ENCODE measurements around the gene AMBN. TPM values are rescaled to one million over a fixed set of nuclear protein-coding genes. Genes with fewer than 3 reads are reported as not detected.
"Not testable (repeated sequence)": the region's sequence is repeated elsewhere in the genome, so short reads cannot be mapped to it uniquely, and the experiment has no call there.

The AMBN gene
- total RNA-seq, 1 donor from 2014 or later: not detected

DNA sequence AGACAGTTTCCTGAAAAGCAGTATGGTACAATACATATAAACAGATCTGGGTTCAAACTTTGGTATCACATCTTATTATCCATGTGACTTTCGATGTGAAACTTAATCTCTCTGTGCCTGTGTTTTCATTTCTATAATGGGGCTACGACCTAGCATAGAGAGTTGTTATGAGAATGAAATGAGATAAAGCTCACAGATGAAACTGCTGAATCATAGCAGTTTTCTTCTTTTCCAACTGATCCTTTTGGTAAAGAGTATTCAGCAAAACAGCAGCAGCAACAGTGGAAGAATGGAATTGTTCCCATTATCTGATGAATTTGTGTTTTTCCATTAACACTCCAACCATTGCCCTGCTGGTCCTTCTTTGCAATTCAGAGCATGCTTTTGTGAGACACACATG, 16.3 kb downstream of the AMBN start:
- no peak for DNase-seq (ENCODE audit: low read depth)

DNA sequence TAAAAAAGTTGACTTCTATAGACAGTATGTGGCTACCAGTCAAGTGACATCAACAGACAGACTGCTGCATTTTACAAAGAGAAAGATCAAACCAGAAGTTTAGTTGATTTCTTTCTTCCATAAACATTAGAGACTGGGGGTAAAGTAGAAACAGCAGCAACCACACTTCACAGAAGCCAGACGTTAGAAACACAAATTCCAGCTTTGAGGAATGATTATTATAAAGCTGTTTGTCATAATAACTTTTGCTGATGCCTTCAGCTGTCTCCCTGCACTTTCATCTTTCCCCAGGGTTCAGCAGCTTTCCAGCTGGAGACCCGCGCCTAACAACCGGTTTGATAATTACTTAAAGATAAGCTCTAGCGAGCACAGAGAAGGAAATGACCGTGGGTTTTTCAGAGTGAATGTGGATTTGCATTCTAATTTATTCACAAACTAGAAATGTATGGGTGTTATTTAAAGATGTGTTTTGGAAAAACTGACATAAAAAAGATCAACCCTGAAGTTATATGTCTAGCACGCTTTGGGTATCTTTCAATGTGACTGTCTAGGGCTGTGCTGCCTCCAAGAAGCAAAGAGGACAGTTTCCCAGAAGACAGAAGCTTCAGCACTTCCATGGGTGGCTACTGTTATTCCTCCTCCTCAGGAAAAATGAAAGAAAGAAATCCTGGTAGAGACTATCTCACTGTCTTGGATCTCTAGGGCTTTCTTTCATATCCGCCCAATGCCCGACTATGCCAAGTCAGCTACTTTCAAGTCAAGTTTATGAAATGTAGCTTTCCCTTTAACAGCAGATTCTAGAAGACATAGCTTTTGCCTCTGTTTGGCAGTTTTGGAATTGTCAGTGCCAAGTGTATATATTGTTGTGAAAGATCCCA, 21.5 kb downstream of the AMBN start:
- DNase-seq (ENCODE audit: low read depth): no peak

DNA sequence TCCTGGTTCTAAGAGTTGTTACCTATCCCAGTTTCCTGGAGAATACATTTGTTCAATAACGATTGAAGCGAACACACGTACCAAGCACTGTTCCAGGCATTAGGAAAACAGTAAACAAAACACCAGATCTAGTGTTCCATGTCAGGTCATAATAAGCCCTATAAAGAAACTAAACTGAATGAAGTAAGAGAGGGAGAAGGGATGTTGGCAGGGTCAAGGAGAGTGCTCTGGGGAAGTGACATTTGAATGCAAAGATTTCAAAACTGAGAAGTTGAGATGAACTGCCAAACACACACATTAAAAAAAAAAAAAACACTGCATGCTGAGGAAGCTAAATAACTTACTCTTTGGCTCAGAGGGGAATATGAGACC, 22.1 kb downstream of the AMBN start:
- no peak for DNase-seq (ENCODE audit: low read depth)

DNA sequence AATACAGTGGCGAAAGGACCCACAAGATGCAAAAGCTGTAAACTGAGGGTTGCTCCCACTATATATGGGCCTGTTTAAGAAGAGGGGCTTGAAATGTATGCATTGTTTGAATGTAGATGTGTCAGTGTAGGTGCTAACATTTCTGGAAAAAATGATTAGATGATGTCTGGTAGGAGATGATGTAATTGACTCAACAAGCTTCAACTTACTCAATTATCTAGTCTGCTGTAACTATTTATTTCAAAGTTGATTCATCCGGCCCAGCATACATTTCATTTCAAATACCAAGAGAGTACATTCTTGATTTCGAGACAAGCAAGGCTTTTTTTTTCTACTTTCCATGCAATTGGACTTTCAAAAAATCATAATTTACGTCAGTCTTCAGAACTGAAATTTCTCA, 27.2 kb downstream of the AMBN start:
- no peak for DNase-seq (ENCODE audit: low read depth)

DNA sequence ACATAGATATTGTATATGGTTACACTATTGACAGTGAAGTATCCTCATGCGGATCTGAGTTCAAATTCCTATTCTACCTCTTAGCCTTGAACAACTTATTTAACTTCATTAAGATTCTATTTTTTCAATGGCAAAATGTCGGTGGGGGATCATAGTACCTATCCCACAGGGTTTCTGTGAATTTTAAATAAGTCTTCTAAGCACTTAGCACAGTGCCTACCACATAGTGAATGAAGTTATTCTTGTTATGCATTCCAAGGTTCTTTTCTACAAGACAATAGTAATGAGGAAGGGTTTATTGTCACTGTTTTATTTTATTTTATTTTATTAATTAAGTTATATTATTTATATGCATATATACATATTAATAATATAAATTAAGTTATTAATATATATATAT, 27.7 kb downstream of the AMBN start:
- DNase-seq (ENCODE audit: low read depth): no peak

DNA sequence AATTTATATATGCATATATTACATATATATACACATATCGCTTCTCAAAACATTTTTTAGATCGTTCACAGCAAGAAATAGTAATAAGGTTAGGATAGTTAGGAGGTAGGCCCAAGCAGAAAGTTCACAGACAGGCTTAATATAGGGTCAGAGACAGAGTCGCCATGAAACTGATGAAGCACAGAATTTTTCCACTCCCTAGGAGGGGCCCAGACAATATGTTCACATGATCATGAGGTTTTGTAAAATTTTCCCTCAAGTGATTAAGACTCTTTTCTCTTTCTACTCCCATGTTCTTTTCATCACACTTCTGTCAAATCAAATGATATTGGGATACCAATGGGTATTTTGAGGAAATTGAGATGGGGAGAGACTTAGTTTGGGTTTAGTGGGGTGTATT, 31.3 kb downstream of the AMBN start:
- no peak for DNase-seq (ENCODE audit: low read depth)

DNA sequence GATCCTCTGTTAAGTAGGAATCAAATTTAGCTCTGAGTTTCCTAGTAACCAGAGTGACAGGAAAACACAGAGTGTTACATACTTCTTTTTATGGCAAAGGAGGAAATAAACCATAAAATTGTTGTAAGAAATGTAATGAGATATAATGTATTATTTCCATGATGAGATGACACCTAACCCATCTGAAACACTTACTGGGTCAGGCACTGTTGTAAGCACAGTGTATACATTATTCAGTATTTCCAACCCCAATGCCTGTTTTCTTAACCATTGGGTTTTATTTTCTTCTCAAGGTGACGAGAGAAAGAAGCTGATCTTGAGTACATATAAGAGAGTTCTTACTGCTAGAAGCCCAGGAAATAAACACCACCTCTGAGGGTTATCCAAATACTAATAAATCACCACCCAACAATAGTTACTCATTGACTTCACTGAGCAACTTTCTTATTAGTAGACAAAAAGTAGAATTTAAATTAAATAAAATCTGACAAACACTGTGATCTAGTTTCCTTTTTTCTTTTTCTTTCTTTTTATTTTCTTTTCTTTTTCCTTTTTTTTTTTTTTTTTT, 32.3 kb downstream of the AMBN start:
- DNase-seq (ENCODE audit: low read depth): no peak

DNA sequence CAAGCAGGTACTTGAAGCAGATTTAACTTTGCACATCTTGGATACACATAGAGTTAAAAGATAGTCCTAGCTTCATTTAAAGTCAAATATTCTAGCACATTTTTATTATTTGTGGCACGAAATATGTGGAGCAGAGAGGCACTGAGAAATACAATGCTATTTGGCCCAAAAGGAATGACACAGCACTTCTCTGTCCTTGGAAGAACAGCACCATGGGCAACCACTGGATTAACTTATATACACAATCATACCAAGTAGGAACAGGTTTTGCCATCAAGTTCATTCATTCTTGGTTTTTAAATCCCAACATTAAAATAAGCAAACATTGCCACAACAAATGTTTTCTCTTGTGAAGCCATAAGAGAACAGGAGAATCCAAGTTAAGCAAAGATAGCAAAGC, 35.6 kb downstream of the AMBN start:
- peak; percentile 17 for DNase-seq (ENCODE audit: low read depth)

DNA sequence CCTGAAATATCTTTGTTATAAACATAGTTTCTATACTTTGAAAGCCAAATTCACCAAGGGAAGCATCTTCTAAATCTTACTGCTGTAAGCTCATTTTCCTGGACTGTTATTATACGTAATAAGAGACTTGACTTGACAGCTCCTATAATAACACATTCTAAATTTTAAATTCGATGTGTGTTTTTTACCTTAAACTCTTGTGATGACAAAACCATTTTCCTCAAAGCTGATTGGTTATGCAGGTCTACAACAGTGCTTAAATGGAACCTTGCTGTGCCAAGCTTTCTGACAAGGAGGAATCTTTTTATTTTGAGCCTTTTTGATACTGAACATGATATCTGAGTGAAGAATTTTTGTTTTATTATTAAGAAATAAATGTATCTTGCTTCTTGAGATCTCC, 36.4 kb downstream of the AMBN start, which contains the start of gene ENAM:
ENAM (plus strand) TSS at position 301 of the 400 bp plus-strand sequence. CDS start 757 bp downstream, outside the sequence.
- no peak for DNase-seq (ENCODE audit: low read depth)

DNA sequence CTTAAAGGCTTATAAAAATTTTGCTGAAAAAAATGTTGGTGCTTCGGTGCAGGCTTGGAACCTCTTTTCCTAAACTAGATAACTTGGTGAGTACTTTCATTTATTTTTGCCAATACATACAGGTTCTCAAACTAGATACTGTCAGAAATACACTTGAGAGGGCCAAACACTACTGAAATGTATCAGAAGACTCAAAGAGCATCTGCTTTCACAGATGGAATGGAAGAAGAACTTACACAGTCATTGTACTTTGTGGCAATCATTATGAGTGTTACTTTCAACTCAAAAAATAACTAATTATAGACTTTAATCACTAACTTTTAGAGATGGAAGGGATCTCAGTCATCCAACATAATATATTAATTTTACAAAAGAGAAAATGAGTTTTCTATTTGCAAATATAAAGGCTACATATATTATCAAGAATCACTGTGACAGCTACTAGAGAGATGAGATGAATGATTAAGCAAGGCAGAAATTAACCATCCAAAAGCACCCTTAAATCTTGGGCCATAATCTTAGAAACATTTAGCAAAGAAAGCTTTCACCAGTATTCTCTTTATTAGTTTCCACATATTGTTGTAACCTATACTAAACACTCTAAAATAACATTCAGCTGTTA, 37.5 kb downstream of the AMBN start:
- DNase-seq (ENCODE audit: low read depth): no peak

DNA sequence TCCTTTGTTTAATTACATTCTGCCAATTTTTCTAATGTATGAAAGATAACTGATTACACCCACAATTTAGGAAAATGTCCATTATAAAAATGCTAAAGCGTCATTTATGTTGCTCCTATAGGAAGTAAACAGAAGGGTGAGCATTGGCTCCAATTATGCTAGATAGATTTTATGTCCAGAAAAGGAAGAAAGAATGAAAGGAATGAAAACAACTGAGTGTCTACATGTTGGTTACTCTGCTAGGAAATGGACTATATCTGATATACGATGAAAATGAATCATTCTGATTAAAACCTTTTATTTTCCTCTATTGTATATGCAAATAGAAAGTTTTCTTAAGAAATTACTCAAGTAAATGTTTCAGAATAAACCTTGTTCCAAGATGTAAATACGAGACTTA, 38.1 kb downstream of the AMBN start:
- no peak for DNase-seq (ENCODE audit: low read depth)

DNA sequence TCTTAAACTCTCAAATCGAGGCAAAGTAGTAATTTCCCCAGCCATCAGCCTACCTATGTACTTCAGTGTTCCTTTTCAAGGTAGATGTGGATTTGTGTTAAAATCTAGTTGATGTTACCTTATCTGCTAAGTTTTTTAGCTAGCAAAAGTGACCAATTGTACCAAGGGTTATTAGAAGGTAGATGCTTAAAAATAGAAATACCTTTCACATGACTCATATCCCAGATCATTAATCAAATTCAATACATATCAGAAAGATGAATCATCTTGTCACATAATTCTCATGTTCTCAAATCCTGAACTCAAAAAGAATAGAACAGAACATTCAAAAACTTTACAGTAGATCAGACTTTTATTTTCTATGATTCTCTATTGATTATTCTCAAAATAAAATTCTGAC, 40.0 kb downstream of the AMBN start:
- no peak for DNase-seq (ENCODE audit: low read depth)

DNA sequence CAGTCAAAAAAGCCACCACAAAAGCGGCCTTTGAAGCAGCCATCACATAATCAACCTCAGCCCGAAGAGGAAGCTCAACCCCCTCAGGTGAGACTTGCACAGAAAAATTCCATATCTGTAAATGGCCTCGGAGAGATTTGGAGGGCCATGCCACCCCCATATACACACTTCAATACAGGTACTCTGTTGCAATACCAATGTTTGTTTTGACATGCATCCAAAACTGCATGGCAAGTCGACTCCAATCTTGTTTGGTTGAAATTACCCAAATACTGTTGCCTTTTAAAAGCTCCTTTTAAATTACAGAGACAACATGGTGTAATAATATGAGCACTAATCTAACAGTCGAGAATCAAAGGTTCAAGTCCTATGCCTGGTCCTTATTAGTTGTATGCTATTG, 42.4 kb downstream of the AMBN start:
- DNase-seq (ENCODE audit: low read depth): no peak

DNA sequence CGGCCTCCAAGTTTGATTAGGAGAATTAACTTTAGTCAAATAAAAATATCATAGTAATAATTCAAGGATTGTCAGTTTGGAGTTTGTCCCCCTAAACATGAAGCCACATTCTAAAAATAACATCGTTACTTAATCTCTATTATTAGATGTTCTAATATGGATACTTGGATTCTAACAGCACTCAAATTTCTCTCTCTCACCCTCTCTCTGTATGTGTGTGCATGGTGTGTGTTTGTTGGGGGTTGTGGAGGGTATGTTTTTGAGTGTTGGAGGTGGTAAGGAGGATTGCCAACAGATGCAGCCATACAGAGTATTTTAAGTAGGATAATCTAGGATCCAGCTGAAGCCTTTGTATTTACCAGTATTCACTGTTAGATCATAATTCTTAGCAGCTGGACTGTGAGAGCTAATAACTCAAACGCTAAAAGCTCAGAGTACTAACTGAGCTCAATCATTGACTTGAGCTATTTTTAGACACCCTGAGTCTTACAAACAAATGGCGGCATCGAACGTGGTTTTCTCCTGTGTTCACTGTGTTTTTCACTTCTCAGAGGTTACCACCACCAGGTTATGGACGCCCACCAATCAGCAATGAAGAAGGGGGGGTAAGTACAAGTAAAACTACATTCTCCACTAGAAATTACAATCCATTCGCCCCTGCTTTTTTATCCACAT, 45.3 kb downstream of the AMBN start:
- DNase-seq (ENCODE audit: low read depth): peak; percentile 71

DNA sequence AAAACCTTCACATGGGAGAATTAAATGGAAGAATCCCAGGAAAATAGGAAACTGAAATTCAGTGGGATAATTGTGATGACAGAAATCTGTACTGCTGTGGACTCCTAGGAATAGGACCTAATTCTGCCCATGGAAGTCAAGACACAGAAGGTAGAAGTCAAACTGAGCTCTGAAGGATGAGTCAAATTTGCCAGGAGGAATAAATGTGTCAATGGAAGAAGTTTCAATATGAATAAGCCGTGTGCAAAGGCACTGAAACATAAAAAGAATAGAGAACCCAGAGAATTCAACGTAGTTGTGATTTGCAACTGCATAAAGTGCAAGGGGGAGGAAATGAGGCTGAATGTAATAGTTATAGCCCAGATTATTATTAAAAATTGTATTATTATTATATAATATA, 48.1 kb downstream of the AMBN start:
- DNase-seq (ENCODE audit: low read depth): no peak

DNA sequence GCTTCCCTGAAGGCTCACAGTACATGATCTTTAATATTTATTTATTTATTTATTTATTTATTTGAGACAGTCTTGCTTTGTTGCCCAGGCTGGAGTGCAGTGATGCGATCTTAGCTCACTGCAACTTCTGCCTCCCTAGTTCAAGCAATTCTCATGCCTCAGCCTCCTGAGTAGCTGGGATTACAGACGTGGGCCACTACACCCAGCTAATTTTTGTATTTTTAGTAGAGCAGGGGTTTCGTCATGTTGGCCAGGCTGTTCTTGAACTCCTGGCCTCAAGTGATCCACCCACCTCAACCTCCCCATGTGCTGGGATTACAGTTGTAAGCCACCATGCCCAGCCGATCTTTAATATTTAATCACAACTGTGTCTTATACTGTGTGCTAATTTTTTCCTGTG, 58.7 kb downstream of the AMBN start:
- DNase-seq (ENCODE audit: low read depth): not testable (repeated sequence)

DNA sequence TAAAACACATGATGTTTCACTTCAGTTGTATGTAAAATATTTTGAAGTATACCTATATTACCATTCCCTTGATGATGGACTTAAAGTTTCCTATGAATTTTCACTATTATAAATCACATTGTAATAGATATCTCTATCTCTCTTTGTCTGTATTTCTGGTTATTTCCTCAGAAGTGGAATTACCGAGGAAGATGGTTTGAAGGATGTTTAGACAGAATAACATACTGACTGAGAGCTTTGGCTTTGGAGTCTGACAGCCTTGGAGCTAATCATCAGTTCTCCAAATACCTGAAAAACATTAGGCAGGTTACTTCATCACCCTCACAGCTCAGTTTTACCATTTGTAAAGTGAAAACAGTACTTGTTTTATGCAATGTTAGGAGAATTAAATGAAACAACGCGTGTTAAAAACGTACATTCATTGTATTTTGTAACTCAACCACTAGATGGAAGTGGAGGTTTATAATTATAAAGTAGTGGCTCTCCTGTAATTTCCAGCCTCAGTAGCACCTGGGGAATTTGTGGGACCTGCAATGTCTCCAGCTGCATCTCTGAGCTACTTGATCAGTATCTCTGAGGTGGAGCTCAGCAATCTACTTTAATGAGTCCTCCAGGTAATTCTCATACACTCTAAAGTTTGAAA, 59.9 kb downstream of the AMBN start:
- DNase-seq (ENCODE audit: low read depth): peak; percentile 49

DNA sequence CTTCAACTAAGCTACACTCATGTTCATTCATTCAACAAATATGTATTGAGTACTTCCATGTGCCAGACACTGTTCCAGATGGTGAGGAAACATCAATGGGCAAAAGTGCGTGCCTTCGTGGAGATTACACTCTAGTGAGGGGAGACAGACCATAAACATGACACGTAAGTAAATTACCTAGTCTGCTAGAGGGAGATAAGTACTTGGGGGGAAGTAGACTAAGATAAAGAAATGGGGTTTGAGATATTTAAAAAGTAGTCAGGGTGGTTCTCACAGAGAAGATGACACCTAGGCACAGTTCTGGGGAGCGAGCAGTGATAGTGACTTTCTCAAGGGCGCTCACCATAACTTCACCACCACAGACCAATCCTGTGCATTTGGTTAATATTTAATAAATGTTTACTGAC, 62.6 kb downstream of the AMBN start:
- no peak for DNase-seq (ENCODE audit: low read depth)

Measured in myocyte (in vitro differentiated cells).